GM10266 (cell line): ENCODE measurements around the gene DBP.

Experiments used
- DNase-seq: peaks from one replicate; pipeline ENCODE4 v3.0.0; 2012; ENCODE audit errors: extremely low spot score
- CTCF ChIP-seq: IDR thresholded peaks from 2 replicates; pipeline ENCODE4 v1.5.1; 2012; ENCODE audit warnings: mild to moderate bottlenecking, low read depth; ENCODE audit not compliant: control insufficient read depth, insufficient read depth; ENCODE audit errors: missing control alignments

Gene DBP

DNA sequence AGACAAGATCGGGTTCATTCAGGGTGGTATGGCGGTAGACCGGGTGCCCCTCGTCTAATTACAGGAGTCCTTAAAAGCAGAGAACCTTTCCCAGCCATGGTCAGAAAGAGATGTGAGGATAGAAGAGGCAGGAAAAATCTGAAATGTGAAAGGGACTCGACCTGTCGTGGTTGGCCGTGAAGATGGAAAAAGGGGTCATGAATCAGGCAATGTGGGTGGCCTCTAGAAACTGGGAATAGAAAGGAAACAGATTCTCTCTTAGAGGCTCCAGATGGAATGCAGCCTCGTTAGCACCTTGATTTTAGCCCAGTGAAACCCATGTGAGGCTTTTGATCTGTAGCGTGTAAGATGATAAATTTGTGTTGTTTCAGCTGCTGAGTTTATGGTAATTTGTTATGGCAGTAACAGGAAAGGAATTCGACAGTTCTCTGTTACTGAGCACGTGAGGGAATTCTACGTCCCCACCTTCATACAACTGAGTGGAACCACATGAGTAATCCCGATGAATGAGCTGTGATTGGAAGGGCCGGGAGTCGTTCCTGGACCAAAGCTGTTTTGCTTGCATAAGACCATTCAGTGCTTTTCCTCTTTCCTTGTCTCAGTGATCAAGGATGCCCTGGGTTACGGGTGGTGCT is 19.8 kb upstream of the DBP start:
- no peak for TF ChIP-seq CTCF
- DNase-seq: no peak

DNA sequence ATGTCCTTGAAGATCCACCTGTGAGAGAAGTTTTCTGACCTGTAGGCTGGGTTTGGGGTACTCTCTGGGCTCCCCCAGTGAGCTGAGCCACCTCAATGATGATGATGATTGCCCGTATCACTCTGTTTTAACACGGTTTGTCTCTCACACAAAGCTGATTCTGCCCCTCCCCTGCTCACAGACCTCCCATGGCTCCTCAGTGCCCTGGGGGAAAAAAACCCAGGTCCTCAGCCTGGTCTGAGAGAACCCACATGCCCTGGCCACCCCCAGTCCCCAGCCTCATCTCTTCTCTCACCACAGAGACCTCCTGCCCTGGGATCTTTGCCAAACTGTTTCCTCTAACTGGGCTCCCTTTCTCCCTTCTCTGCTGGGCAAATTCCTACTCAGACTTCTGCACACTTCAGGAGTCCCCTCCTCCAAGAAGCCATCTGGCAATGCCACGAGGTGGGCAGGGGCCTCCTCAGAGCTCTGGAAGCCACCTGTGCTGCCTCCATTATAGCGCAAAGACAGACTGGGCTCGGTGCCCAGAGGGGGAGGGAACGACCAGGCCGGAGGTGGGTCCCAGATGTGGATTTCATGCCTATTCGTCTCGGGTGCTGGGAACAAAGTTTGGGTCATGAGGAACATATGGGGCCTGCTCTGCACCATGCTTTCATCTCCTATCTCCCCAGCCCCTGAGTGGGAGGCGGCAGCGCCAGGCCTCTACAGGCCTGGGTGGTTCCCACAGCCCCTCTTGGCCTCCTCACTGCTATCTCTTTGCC is 17.3 kb upstream of the DBP start:
- no peak for DNase-seq
- TF ChIP-seq CTCF: no peak

DNA sequence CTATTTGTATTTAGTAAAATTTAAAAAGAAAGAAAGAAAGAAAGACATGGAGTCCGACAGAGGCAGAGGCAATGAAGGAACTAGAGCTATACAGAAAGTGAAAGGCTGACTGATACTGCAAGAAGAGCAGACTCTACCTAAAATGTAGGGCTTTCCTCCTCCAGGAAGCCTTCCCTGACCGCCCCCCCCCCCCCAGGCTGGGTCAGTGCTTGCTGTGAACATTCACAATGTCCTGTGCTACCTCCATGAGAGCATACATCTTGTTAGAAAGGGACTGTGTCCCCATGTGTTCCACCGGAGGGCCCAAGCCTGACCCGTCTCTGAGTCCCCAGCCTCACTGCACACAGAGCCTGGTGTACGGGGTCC is 14.5 kb upstream of the DBP start:
- no peak for DNase-seq
- TF ChIP-seq CTCF: no peak

DNA sequence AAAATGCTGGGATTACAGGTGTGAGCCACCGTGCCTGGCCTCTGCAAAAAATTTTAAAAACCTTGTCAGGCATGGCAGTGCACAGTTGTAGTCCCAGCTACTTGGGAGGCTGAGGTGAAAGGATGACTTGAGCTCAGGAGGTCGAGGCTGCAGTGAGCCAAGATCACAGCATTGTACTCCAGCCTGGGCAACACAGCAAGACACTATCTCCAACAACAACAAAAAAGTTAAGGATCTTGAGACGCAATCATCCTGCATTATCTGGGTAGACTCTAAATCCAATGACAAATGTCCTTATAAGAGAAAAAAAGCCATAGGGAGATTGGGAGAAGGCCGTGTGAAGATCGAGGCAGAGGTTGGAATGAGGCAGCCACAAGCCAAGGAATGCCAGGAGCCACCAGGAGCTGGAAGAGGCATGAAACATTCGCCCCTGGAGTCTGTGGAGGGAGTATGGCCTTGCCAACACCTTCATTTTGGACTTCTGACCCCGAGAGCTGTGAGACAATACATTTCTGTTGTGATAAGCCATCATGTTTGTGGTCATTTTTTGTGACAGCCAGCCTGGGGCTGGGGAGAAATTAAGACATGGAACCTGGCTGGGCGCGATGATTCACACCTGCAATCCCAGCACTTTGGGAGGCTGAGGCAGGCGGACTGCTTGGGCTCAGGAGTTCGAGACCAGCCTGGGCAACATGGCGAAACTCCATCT is 13.9 kb upstream of the DBP start:
- no peak for TF ChIP-seq CTCF
- no peak for DNase-seq

GRCh38 chr19:48648134-48648533 is 11.0 kb upstream of the DBP start:
- no peak for TF ChIP-seq CTCF
- no peak for DNase-seq

DNA sequence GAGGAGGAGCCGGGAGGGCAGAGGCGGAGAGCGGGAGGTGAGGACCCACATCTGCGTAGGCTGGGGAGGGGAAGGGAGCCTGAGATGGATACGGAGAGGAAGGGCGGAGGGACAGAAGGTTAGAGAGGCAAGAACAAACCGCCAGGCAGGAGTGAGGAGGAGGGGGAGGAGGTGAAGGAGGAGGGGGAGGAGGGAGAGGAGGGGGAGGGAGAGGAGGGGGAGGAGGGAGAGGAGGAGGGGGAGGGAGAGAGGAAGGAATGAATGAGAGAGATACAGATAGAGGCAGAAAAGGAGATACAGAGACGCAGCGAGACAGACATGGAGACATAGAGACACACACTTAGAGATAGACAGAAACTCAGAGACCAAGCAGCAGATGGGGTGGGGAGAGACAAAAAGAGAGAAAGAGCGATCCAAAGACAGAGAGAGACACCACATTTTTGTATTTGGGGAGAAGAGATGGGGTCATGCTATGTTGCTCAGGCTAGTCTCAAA is 9.6 kb upstream of the DBP start:
- no peak for DNase-seq
- no peak for TF ChIP-seq CTCF
